ENCODE data around the gene MAP4K3.

DNA sequence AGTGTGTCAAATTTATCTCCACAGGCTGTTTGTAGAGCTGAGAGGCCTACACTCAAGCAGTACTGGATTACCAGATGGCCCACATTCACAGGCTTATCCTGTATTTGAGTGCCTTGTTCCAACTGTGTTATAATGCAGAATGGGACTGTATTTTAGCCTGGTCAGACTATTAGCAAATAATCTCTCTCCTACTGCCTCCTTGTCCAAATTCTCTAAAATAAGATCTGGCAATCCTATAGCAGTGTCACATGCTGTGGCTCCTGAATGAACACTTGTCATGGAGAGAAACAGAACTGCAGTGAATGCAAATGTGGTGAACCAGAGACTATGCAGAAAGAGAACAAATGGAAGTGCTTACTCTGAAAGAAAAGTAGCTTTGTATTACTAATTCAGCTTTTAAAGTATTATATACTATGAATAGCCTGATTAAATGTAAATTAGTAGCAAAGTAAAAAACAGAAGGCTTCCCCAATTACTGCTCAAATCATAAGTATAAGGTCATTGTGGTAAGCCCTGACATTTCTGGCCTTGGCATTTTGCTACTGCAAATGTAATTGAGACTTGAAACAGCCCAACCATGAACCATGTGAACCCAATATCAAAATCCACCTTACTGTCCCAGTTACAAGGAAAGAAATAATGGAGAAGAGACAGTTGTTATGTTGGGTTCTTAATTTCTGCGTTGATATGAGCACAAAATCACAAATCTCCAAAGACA lies 80.0 kb downstream of the MAP4K3 start:
- TF ChIP-seq, protein P1, sequence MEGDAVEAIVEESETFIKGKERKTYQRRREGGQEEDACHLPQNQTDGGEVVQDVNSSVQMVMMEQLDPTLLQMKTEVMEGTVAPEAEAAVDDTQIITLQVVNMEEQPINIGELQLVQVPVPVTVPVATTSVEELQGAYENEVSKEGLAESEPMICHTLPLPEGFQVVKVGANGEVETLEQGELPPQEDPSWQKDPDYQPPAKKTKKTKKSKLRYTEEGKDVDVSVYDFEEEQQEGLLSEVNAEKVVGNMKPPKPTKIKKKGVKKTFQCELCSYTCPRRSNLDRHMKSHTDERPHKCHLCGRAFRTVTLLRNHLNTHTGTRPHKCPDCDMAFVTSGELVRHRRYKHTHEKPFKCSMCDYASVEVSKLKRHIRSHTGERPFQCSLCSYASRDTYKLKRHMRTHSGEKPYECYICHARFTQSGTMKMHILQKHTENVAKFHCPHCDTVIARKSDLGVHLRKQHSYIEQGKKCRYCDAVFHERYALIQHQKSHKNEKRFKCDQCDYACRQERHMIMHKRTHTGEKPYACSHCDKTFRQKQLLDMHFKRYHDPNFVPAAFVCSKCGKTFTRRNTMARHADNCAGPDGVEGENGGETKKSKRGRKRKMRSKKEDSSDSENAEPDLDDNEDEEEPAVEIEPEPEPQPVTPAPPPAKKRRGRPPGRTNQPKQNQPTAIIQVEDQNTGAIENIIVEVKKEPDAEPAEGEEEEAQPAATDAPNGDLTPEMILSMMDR (IDR thresholded peaks at IDR 0.05) = no peak
- TF ChIP-seq POLR2AphosphoS5 (IDR thresholded peaks at IDR 0.05; ENCODE audit: insufficient read depth in 1 of 2, low read depth in 1 of 2) = no peak

Data from vagina (tissue), 2 donors.